Esophagus muscularis mucosa (tissue), 4 donors: ENCODE results near the gene MAN2C1. TPM values are rescaled to one million over a fixed set of nuclear protein-coding genes. Genes with fewer than 3 reads are reported as not detected.
"Not testable (repeated sequence)": the region's sequence is repeated elsewhere in the genome, so short reads cannot be mapped to it uniquely, and the experiment has no call there.

ENCODE experiments used
- DNase-seq: peaks from one replicate; pipeline ENCODE4 v3.0.0-alpha.2; 2017; ENCODE audit errors: extremely low spot score
- H3K27ac ChIP-seq, 4 donors: fragments of 200-600 bp; sonication (generic); replicated peaks in 1 of 4; 1 replicate in 3 of 4; 2 replicates in 1 of 4; pipeline ENCODE4 v1.5.1; 2016 to 2019; ENCODE audit warnings: mild to moderate bottlenecking in 1 of 4
- H3K27me3 ChIP-seq, 4 donors: fragments of 200-600 bp; sonication (generic); one replicate each; pipeline versions ENCODE4 v1.5.1 to v1.6.0; 2016 to 2019
- H3K36me3 ChIP-seq, 4 donors: fragments of 200-600 bp; sonication (generic); one replicate each; pipeline ENCODE4 v1.5.1; 2016 to 2019
- H3K4me1 ChIP-seq, 4 donors: fragments of 200-600 bp; sonication (generic); one replicate each; pipeline ENCODE4 v1.5.1; 2016 to 2019
- H3K4me3 ChIP-seq, 4 donors: fragments of 200-600 bp; sonication (generic); 1 replicate in 2 of 4; 2 replicates in 2 of 4; pipeline ENCODE4 v1.5.1; 2016 to 2019; ENCODE audit warnings: mild to moderate bottlenecking in 4 of 4, moderate library complexity in 1 of 4
- H3K9me3 ChIP-seq, 4 donors: fragments of 200-600 bp; sonication (generic); 1 replicate in 3 of 4; 2 replicates in 1 of 4; pipeline ENCODE4 v1.5.1; 2016 to 2019
- CTCF ChIP-seq, 3 experiments: fragments of 200-600 bp in 2 of 3; fragments of 450-650 bp in 1 of 3; sonication (generic) in 2 of 3; IDR thresholded peaks; one replicate each; pipeline ENCODE4 v1.5.1; 2017 to 2019; ENCODE audit warnings: antibody characterized with exemption in 3 of 3, mild to moderate bottlenecking in 2 of 3, moderate library complexity in 1 of 3
- EP300 ChIP-seq: sonication (generic); formaldehyde crosslinking; IDR thresholded peaks from one replicate; pipeline ENCODE4 v1.6.1; 2017; ENCODE audit warnings: antibody characterized with exemption
- POLR2A ChIP-seq: fragments of 450-650 bp; IDR thresholded peaks from one replicate; pipeline ENCODE4 v1.6.1; 2017; ENCODE audit warnings: antibody characterized with exemption, moderate library complexity, mild to moderate bottlenecking, low read depth
- POLR2AphosphoS5 ChIP-seq, 2 donors: sonication (generic); formaldehyde crosslinking; IDR thresholded peaks; one replicate each; pipeline ENCODE4 v1.6.1; 2017; ENCODE audit warnings: antibody characterized with exemption in 2 of 2
- WGBS: methylation state at CpG from one replicate; pipeline ENCODE4 v1.1.5; 2018; 5-methylcytosine and 5-hydroxymethylcytosine counted together
- intact Hi-C: fragments of 100-400 bp; cut with DNase I; formaldehyde crosslinking; loops from one replicate; pipeline ENCODE4 v1.15.1; 2023
- total RNA-seq, 4 donors: library from RNA; depleted of rRNA; stranded (reverse); fragments of >200 nt; gene quantifications; one replicate each; pipeline versions ENCODE4 v1.1.0 to v1.2.1, GENCODE V29; 2016

The MAN2C1 gene
- total RNA-seq, 4 donors from 2014 or later, result 67.4 to 163 (median 125) TPM

GRCh38 chr15:75349851-75350588, 18.4 kb downstream of the MAN2C1 start:
- H3K9me3 ChIP-seq, result no peaks in the 10 kb centered on the region
- intact Hi-C loops, result no loop called here
- 83% methylated on average over 9 of the region's 9 CpGs for WGBS
- TF ChIP-seq POLR2AphosphoS5 (IDR thresholded peaks at IDR 0.05) (peak; percentile 5 to 8), CTCF (IDR thresholded peaks at IDR 0.05) (no peak)
- no peaks in the 10 kb centered on the region for H3K27me3 ChIP-seq
- no peak for DNase-seq
- H3K4me3 ChIP-seq, result no peak overlapping the region
- H3K36me3 ChIP-seq, result peaks cover 0 to 13% (median 9%) of the 10 kb centered on the region in 4 donors
- no peak overlapping the region for H3K27ac ChIP-seq
- peaks cover 11 to 32% (median 28%) of the 10 kb centered on the region in 4 donors for H3K4me1 ChIP-seq

- intact Hi-C loops, H3K36me3 ChIP-seq, H3K27me3 ChIP-seq, H3K27ac ChIP-seq, DNase-seq, H3K9me3 ChIP-seq: not testable (repeated sequence)
- peaks cover 11 to 32% (median 28%) of the 10 kb centered on the region in 4 donors for H3K4me1 ChIP-seq
- WGBS, result 87% methylated on average over 5 of the region's 8 CpGs
- peak overlapping the region in 1 of 4 donors; percentile 97 for H3K4me3 ChIP-seq
Observed at GRCh38 chr15:75349351-75349669, 19.1 kb downstream of the MAN2C1 start.

- Histone ChIP-seq H3K4me3 (peak overlapping the region; percentile 88 to 97 (median 92)), H3K4me1 (peaks cover 11 to 35% (median 30%) of the 10 kb centered on the region in 4 donors), H3K9me3 (no peaks in the 10 kb centered on the region), H3K36me3 (peaks cover 0 to under 1% (median 0%) of the 10 kb centered on the region in 4 donors), H3K27ac (peak overlapping the region in 3 of 4 donors; percentile 67 to 78 (median 74)), H3K27me3 (no peaks in the 10 kb centered on the region)
- TF ChIP-seq CTCF (IDR thresholded peaks at IDR 0.05) (no peak), POLR2AphosphoS5 (IDR thresholded peaks at IDR 0.05) (peak in 1 of 2 donors; percentile 9)
- intact Hi-C loops, result no loop called here
- DNase-seq, result no peak
- 16% methylated on average over 16 of the region's 46 CpGs for WGBS
Observed at GRCh38 chr15:75348562-75349350, 19.7 kb downstream of the MAN2C1 start.

GRCh38 chr15:75348034-75348561, 20.3 kb downstream of the MAN2C1 start:
- H3K4me1 ChIP-seq, result peaks cover 11 to 35% (median 31%) of the 10 kb centered on the region in 4 donors
- no peaks in the 10 kb centered on the region for H3K9me3 ChIP-seq
- no peak for DNase-seq
- H3K27ac ChIP-seq, result peak overlapping the region; percentile 67 to 80 (median 76)
- peak overlapping the region; percentile 88 to 97 (median 92) for H3K4me3 ChIP-seq
- no peaks in the 10 kb centered on the region for H3K27me3 ChIP-seq
- WGBS, result 2% methylated on average over 8 of the region's 45 CpGs
- TF ChIP-seq CTCF (IDR thresholded peaks at IDR 0.05), result no peak
- TF ChIP-seq POLR2AphosphoS5 (IDR thresholded peaks at IDR 0.05), result no peak
- TF ChIP-seq EP300, result no peak
- no peak for TF ChIP-seq POLR2A
- H3K36me3 ChIP-seq, result no peaks in the 10 kb centered on the region
- intact Hi-C loops, result no loop called here
